GM10266 (cell line): ENCODE data around the gene DPP4.

Experiments used
- DNase-seq: peaks from one replicate; pipeline ENCODE4 v3.0.0; 2012; ENCODE audit errors: extremely low spot score
- CTCF ChIP-seq: IDR thresholded peaks from 2 replicates; pipeline ENCODE4 v1.5.1; 2012; ENCODE audit warnings: mild to moderate bottlenecking, low read depth; ENCODE audit not compliant: control insufficient read depth, insufficient read depth; ENCODE audit errors: missing control alignments

The DPP4 gene

GRCh38 chr2:162018530-162018929 lies 55.5 kb downstream of the DPP4 start:
- TF ChIP-seq CTCF: no peak
- DNase-seq: no peak

DNA sequence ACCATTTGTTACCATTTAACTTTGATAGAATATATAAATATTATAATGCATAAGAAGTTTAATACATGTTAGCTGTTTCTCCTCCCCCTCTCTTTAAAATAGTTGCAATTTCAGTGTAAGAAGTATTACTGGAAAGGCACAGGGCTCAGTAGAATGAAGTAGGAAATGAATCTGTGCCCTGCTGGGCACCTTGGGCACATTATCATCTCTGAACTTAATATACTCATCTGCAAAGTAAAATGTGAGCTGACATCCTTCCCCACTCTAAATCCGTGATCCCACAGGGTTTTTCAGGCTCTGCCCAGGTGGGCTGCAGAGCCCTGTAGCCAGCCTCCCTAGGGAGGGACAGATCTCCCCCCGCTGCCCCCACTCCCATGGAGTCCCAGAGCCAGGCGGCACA lies 56.8 kb downstream of the DPP4 start:
- DNase-seq: no peak
- no peak for TF ChIP-seq CTCF

GRCh38 chr2:162016080-162016479 lies 57.9 kb downstream of the DPP4 start:
- no peak for DNase-seq
- TF ChIP-seq CTCF: no peak

- DNase-seq: no peak
- no peak for TF ChIP-seq CTCF
These were observed 59.3 kb downstream of the DPP4 start for GRCh38 chr2:162014751-162015150.

- no peak for TF ChIP-seq CTCF
- no peak for DNase-seq
These were observed 60.2 kb downstream of the DPP4 start for GRCh38 chr2:162013514-162014475.

- DNase-seq: no peak
- TF ChIP-seq CTCF: no peak
These were observed 61.4 kb downstream of the DPP4 start for GRCh38 chr2:162012565-162013058.
